Nephron (organoid): ENCODE results near the gene TCERG1L.

Experiments used
- H3K27ac Mint-ChIP-seq, 3 experiments: 2 replicates each; pipeline ENCODE4 v1.8.0; 2020; ENCODE audit warnings: mixed read lengths in 3 of 3, mild to moderate bottlenecking in 2 of 3, moderate library complexity in 1 of 3
- H3K27me3 Mint-ChIP-seq: 2 replicates; pipeline ENCODE4 v1.8.0; 2021; ENCODE audit warnings: low read depth, mild to moderate bottlenecking, moderate library complexity, mixed read lengths
- H3K36me3 Mint-ChIP-seq: 2 replicates; pipeline ENCODE4 v1.8.0; 2020; ENCODE audit warnings: low read depth, mixed read lengths
- H3K4me1 Mint-ChIP-seq: 2 replicates; pipeline ENCODE4 v1.8.0; 2020; ENCODE audit warnings: mixed read lengths
- H3K4me3 Mint-ChIP-seq, 3 experiments: 2 replicates each; pipeline ENCODE4 v1.8.0; 2020; ENCODE audit warnings: mild to moderate bottlenecking in 3 of 3, mixed read lengths in 3 of 3, moderate library complexity in 2 of 3
- H3K9me3 Mint-ChIP-seq: 2 replicates; pipeline ENCODE4 v1.8.0; 2020; ENCODE audit warnings: mixed read lengths
- TF ChIP-seq, protein P1 (sequence below), 3 experiments: fragments of 200-600 bp; sonication (generic); IDR thresholded peaks; one replicate each; pipeline ENCODE4 v1.5.0; 2021; ENCODE audit warnings: antibody characterized with exemption in 3 of 3; ENCODE audit not compliant: unreplicated experiment in 3 of 3

Gene TCERG1L

GRCh38 chr10:131314799-131315198 lies 3.3 kb upstream of the TCERG1L start:
- no peak overlapping the region for H3K4me3 Mint-ChIP-seq
- H3K27me3 Mint-ChIP-seq = peaks cover 76% of the 10 kb centered on the region
- peaks cover 13% of the 10 kb centered on the region for H3K4me1 Mint-ChIP-seq
- H3K9me3 Mint-ChIP-seq = no peaks in the 10 kb centered on the region
- no peak overlapping the region for H3K27ac Mint-ChIP-seq
- no peaks in the 10 kb centered on the region for H3K36me3 Mint-ChIP-seq
- TF ChIP-seq, protein P1, sequence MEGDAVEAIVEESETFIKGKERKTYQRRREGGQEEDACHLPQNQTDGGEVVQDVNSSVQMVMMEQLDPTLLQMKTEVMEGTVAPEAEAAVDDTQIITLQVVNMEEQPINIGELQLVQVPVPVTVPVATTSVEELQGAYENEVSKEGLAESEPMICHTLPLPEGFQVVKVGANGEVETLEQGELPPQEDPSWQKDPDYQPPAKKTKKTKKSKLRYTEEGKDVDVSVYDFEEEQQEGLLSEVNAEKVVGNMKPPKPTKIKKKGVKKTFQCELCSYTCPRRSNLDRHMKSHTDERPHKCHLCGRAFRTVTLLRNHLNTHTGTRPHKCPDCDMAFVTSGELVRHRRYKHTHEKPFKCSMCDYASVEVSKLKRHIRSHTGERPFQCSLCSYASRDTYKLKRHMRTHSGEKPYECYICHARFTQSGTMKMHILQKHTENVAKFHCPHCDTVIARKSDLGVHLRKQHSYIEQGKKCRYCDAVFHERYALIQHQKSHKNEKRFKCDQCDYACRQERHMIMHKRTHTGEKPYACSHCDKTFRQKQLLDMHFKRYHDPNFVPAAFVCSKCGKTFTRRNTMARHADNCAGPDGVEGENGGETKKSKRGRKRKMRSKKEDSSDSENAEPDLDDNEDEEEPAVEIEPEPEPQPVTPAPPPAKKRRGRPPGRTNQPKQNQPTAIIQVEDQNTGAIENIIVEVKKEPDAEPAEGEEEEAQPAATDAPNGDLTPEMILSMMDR (IDR thresholded peaks at IDR 0.05; ENCODE audit: unreplicated experiment in 3 of 3) = no peak

- H3K27ac Mint-ChIP-seq = no peak overlapping the region
These were observed 2.6 kb upstream of the TCERG1L start for GRCh38 chr10:131314148-131314547.

GRCh38 chr10:131313377-131313776 lies 1.9 kb upstream of the TCERG1L start:
- TF ChIP-seq, protein P1 (IDR thresholded peaks at IDR 0.05; ENCODE audit: unreplicated experiment in 3 of 3) = no peak
- H3K9me3 Mint-ChIP-seq = no peaks in the 10 kb centered on the region
- H3K36me3 Mint-ChIP-seq = no peaks in the 10 kb centered on the region
- peak overlapping the region in 2 of 3 experiments; percentile 67 to 70 for H3K4me3 Mint-ChIP-seq
- no peak overlapping the region for H3K27ac Mint-ChIP-seq
- peaks cover 13% of the 10 kb centered on the region for H3K4me1 Mint-ChIP-seq
- peaks cover 78% of the 10 kb centered on the region for H3K27me3 Mint-ChIP-seq

More at GRCh38 chr10:131314148-131314547, 2.6 kb upstream of the TCERG1L start:
- TF ChIP-seq, protein P1 (IDR thresholded peaks at IDR 0.05; ENCODE audit: unreplicated experiment in 3 of 3) = no peak
- Mint-ChIP-seq H3K9me3 (no peaks in the 10 kb centered on the region), H3K4me3 (peak overlapping the region in 2 of 3 experiments; percentile 19 to 60), H3K27me3 (peaks cover 78% of the 10 kb centered on the region), H3K4me1 (peaks cover 13% of the 10 kb centered on the region), H3K36me3 (no peaks in the 10 kb centered on the region)

- Mint-ChIP-seq H3K27ac (no peak overlapping the region), H3K27me3 (peaks cover 78% of the 10 kb centered on the region), H3K4me3 (peak overlapping the region; percentile 32 to 70 (median 69)), H3K36me3 (no peaks in the 10 kb centered on the region), H3K9me3 (no peaks in the 10 kb centered on the region), H3K4me1 (peaks cover 13% of the 10 kb centered on the region)
- TF ChIP-seq, protein P1 (IDR thresholded peaks at IDR 0.05; ENCODE audit: unreplicated experiment in 3 of 3) = peak; percentile 68 to 85 (median 70)
These were observed 936 bp upstream of the TCERG1L start for GRCh38 chr10:131312478-131312836.

- Mint-ChIP-seq H3K27ac (no peak overlapping the region), H3K4me3 (no peak overlapping the region), H3K4me1 (peaks cover 13% of the 10 kb centered on the region), H3K36me3 (no peaks in the 10 kb centered on the region), H3K9me3 (no peaks in the 10 kb centered on the region), H3K27me3 (peaks cover 77% of the 10 kb centered on the region)
- TF ChIP-seq, protein P1 (IDR thresholded peaks at IDR 0.05; ENCODE audit: unreplicated experiment in 3 of 3) = no peak
These were observed 190 bp downstream of the TCERG1L start for GRCh38 chr10:131311402-131311660.

- peak overlapping the region; percentile 71 to 80 (median 80) for H3K4me3 Mint-ChIP-seq
- no peaks in the 10 kb centered on the region for H3K36me3 Mint-ChIP-seq
- peak overlapping the region in 1 of 3 experiments; percentile 36 for H3K27ac Mint-ChIP-seq
- peaks cover 13% of the 10 kb centered on the region for H3K4me1 Mint-ChIP-seq
- peaks cover 75% of the 10 kb centered on the region for H3K27me3 Mint-ChIP-seq
- no peaks in the 10 kb centered on the region for H3K9me3 Mint-ChIP-seq
- TF ChIP-seq, protein P1 (IDR thresholded peaks at IDR 0.05; ENCODE audit: unreplicated experiment in 3 of 3) = no peak
These were observed 745 bp downstream of the TCERG1L start for GRCh38 chr10:131310551-131311401.
